ENCODE data around the gene MOV10.

Gene MOV10

GRCh38 chr1:112700290-112701226 lies 26.1 kb downstream of the MOV10 start:
- DNase-seq: peak; percentile 98

- DNase-seq: no peak
Measured at GRCh38 chr1:112701227-112702066, 27.0 kb downstream of the MOV10 start.

GRCh38 chr1:112702067-112702395 lies 27.6 kb downstream of the MOV10 start:
- DNase-seq: no peak

DNA sequence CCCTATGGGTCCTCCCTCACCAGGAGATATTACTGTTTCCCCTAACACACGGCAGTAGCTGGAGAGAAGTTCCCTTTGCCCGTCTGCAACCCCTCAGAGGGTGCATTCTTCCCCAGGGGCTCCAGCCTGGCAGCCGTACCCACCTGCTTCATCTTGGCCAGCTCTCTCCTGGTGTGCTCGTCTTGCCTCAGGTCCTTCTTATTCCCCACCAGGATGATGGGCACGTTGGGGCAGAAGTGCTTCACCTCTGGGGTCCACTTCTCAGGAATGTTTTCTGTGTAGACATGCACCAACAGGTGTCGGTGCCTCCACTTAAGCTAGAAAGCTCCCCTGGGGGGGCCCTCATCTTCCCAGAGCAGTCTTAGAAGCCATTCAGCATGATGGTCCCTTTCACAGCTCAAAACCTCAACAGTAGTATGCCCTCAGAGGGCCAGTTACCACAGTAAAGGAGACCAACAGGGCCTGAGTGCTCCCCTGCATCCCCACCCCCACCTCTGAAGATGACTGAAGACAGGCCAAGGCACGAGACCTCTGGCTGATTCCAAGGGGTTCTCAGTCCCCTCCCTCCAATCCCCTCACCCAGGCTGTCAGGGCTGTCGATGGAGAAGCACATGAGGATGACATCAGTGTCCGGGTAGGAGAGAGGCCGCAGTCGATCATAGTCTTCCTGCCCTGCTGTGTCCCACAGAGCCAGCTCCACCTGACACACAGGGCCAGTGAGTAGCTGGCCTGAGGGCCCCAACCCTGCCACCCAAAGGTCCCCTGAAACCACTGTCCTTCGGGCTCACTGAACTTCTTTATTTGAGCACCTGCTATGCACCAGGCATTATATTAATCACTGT lies 28.2 kb downstream of the MOV10 start:
- no peak for DNase-seq

GRCh38 chr1:112703706-112704105 lies 29.2 kb downstream of the MOV10 start:
- DNase-seq: no peak

DNA sequence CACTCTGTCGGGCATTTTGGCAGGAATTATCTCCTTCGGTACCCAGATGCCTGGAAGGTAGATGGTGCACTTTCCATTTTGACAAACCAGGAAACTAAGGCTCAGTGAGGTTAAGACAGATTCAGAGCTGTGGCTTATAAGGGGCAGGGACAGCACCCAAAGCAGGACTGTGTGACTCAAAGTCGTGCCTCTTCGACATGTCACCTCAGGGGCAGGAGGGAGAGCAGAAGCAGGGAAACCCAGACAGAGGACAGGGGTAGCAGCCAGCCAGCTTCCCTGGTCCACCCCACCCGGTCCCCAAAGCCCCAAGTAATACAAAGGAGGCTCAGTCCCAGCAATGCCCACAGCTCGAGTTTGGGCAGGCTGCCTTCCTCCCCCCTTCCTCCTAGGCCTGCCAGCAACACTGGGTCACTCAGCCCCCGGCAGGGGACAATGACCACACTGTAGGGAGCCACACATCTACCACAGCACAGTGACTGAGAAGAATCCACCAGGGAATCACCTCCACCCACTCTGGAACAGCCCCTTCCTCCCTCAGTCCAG lies 30.0 kb downstream of the MOV10 start:
- no peak for DNase-seq

- peak; percentile 99 for DNase-seq
Measured at GRCh38 chr1:112704934-112705627, 30.6 kb downstream of the MOV10 start.

DNA sequence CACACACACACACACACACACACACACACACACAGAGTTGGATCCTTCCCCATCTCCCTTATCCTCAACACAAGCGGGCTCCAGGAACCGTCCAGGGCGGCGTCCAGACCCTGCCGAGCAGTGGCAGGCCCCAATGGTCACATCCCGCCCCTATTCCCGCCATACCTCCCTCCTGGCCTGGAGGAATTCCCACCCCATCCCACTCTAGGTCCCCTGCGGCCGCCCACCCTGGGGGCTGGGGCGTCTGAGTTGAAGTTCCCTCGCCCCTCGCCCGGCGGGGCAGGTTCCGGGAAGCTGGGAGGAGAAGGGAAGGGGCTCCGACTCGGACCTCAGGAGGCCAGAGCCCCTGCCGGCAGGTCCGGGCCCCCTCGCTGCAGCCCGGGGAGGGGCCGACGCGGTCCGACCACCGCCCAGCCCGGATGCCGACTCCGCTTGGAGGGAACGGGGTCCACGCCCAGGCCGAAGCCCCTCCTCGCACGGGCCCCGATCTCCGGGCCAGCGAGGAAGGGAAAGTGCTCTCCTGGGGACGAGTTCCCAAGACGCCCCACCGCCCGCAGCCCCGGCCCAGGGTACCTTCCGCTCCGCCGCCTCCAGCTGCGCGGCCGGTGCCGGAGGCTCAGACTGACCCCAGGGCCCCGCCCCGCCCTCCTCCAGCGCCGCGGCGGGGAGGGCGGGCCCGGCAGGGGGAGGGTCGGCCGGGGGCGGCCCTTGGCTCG lies 32.2 kb downstream of the MOV10 start, which contains the start of gene RHOC:
Gene RHOC, minus strand, starts transcription at position 623 of the 716 bp plus-strand sequence. CDS start 3,328 bp downstream, outside the sequence.
- peak; percentile 76 for DNase-seq

DNA sequence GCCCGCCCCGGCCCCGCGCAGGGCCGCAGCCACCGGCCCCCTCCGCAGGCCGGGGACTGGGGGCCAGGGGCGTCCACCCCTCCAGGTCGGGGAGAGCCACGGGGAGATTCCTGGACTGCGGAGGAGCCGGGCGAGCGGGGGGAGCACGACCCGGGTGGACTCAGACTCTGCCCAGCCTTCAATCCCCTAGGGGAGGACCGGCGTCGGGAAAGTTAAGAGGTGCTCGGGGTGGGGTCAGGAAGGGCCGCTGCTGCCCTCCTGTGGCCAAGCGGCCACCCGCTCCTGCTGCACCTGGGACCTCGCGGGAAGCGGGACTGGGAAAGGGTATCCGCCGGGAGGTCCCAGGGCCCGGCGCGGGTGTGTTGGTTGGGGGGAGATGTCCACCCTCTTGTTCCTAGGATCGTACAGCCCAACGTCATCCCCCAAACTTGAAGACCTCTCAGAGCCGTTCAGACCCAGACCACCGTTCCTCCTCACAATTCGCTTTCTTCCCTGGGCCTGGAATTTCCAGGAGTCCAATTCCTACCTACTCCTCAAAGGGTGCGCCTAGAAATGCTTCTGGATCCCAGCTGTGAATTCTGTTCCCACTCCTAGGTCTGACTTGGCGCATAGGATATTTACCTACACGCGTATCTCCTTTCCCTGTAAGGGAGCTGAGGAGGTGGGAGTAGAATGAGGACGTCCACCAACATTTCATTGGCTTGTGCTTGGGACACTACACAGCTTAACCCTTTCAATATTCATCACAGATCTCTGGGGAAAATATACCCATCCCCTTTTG lies 33.0 kb downstream of the MOV10 start:
- DNase-seq: peak; percentile 89

GRCh38 chr1:112708002-112708448 lies 33.6 kb downstream of the MOV10 start:
- DNase-seq: no peak

GRCh38 chr1:112708489-112708888 lies 34.0 kb downstream of the MOV10 start:
- DNase-seq: no peak

GRCh38 chr1:112710159-112710558 lies 35.7 kb downstream of the MOV10 start:
- DNase-seq: no peak

GRCh38 chr1:112710586-112710985 lies 36.1 kb downstream of the MOV10 start:
- no peak for DNase-seq

DNA sequence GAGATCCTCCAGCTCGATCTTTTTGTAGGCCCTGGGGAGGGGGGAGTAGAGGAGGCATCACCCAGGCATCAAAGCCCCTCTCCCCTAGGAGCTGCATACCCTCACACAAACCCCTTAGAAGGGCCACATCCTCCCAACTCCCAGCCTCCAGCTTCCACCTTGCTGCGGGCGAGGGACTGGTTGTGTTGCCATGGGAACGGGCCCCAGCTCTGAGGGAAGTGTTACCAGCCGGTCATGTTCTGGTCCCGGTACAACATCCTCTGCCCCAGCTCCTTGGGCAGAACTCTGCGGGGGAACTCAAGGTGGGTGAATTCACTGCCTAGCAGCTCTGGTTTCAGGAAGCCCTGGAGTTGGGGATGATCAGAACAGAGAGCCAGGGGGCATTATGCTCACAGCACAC lies 36.6 kb downstream of the MOV10 start:
- no peak for DNase-seq

DNA sequence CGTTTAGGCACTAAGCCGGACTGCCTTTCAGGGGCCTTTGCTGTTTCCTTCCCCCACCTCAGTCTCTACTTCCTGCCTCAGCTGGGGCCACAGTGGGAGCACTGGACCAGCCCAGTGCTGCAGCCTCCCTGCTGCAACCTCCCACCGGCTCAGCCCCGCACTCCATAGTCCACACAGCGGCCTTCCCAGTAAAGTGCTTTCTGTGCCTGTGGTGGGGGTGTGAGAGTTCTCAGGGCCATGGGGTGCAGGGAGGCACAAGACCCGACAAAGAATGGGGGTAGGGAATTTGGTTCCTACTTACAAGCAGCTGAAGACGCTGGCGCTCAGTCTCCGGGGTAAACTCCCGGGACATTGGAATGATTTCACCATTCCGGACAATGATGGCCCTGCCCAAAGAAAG lies 37.2 kb downstream of the MOV10 start:
- DNase-seq: no peak

GRCh38 chr1:112712191-112712590 lies 37.7 kb downstream of the MOV10 start:
- DNase-seq: no peak

GRCh38 chr1:112712701-112713128 lies 38.3 kb downstream of the MOV10 start:
- DNase-seq: no peak

DNA sequence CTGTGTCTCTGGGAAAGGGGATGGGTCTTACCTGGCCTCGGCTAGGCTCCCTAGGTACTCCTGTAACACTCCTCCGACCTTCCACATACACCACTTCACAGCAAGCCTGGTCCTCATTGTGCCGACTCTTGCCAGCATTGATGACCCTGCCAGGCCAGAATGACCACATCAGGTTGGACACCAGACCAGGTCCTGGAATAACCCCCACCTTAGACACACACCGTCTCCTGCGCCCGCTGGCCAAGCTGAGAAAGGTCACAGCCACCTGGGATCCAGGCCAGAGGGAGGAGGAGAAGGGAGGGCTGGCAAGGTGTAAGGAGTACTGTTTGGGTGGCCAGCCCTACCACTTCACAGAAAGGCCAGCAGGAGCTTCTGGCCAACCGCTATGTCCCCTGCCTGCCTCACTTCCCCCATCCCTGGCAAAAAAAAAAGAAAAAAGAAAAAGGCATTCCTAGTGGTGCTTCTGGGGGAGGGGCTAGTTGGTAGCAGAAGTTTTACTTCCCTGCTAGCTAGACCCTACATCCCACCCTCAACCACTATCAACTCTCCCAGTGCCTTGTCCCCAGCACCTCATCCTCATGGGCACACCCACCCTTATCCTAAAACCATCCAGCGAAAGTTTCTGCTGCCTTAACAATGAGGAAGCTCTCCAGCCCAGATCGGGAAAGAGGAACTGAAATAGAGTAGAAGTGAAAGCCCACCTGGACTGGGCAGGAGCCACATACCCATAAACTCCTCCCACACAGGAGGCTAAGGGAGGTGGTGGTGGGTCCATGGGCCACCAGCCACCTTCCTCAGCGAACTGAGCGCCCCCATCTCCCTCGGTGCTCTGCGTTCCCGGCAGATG lies 39.2 kb downstream of the MOV10 start:
- DNase-seq: no peak
